ENCODE measurements around the gene SIRPA.

The SIRPA gene

GRCh38 chr20:1870792-1871550 is 24.2 kb upstream of the SIRPA start:
- DNase-seq (ENCODE audit: low read depth in 3 of 3): no peak

- DNase-seq (ENCODE audit: low read depth in 3 of 3): no peak
Measured at GRCh38 chr20:1871807-1872458, 23.3 kb upstream of the SIRPA start.

GRCh38 chr20:1872459-1873097 is 22.6 kb upstream of the SIRPA start:
- DNase-seq (ENCODE audit: low read depth in 3 of 3): no peak

GRCh38 chr20:1874450-1875182 is 20.6 kb upstream of the SIRPA start:
- no peak for DNase-seq (ENCODE audit: low read depth in 3 of 3)

- DNase-seq (ENCODE audit: low read depth in 3 of 3): no peak
Measured at GRCh38 chr20:1875183-1875554, 20.0 kb upstream of the SIRPA start.

GRCh38 chr20:1875762-1876161 is 19.4 kb upstream of the SIRPA start:
- DNase-seq (ENCODE audit: low read depth in 3 of 3): no peak

- DNase-seq (ENCODE audit: low read depth in 3 of 3): no peak
Measured at GRCh38 chr20:1876217-1876921, 18.8 kb upstream of the SIRPA start.

GRCh38 chr20:1876975-1877608 is 18.1 kb upstream of the SIRPA start:
- no peak for DNase-seq (ENCODE audit: low read depth in 3 of 3)

GRCh38 chr20:1877609-1878200 is 17.5 kb upstream of the SIRPA start:
- no peak for DNase-seq (ENCODE audit: low read depth in 3 of 3)

GRCh38 chr20:1879369-1879768 is 15.8 kb upstream of the SIRPA start:
- no peak for DNase-seq (ENCODE audit: low read depth in 3 of 3)

GRCh38 chr20:1879934-1880333 is 15.3 kb upstream of the SIRPA start:
- DNase-seq (ENCODE audit: low read depth in 3 of 3): no peak

GRCh38 chr20:1880529-1881239 is 14.5 kb upstream of the SIRPA start:
- no peak for DNase-seq (ENCODE audit: low read depth in 3 of 3)

- DNase-seq (ENCODE audit: low read depth in 3 of 3): no peak
Measured at GRCh38 chr20:1881240-1881835, 13.9 kb upstream of the SIRPA start.

- DNase-seq (ENCODE audit: low read depth in 3 of 3): no peak
Measured at GRCh38 chr20:1882026-1882425, 13.2 kb upstream of the SIRPA start.

- DNase-seq (ENCODE audit: low read depth in 3 of 3): no peak
Measured at GRCh38 chr20:1883986-1884385, 11.2 kb upstream of the SIRPA start.

GRCh38 chr20:1885254-1885653 is 10.0 kb upstream of the SIRPA start:
- DNase-seq (ENCODE audit: low read depth in 3 of 3): no peak

- no peak for DNase-seq (ENCODE audit: low read depth in 3 of 3)
Measured at GRCh38 chr20:1885940-1886693, 9.1 kb upstream of the SIRPA start.

GRCh38 chr20:1887321-1887720 is 7.9 kb upstream of the SIRPA start:
- no peak for DNase-seq (ENCODE audit: low read depth in 3 of 3)

GRCh38 chr20:1887756-1888155 is 7.5 kb upstream of the SIRPA start:
- no peak for DNase-seq (ENCODE audit: low read depth in 3 of 3)
